Measurements from ENCODE around the gene TCF4. TPM values are rescaled to one million over a fixed set of nuclear protein-coding genes. Genes with fewer than 3 reads are reported as not detected.

TCF4 gene
- total RNA-seq, 1 experiment from 2014 or later = 143 TPM

- no peak overlapping the region for H3K27ac ChIP-seq (ENCODE audit: low read depth, low read length, poor library complexity, severe bottlenecking)
- TF ChIP-seq EZH2 (IDR thresholded peaks at IDR 0.05; ENCODE audit: borderline replicate concordance, low read depth, low read length, poor library complexity, severe bottlenecking) (no peak), CTCF (conservative IDR thresholded peaks at IDR 0.05; ENCODE audit: low read depth, low read length) (no peak)
- ChIA-PET POLR2A (ENCODE audit: low non-redundant PET) (no interaction called here), CTCF (no interaction called here)
- no peak for DNase-seq (ENCODE audit: low spot score)
- H3K4me1 ChIP-seq (ENCODE audit: insufficient read depth, low read length, poor library complexity, severe bottlenecking) = peaks cover 54% of the 10 kb centered on the region
- H3K36me3 ChIP-seq (ENCODE audit: insufficient read depth, low read length, poor library complexity, severe bottlenecking) = peaks cover 20% of the 10 kb centered on the region
- H3K27me3 ChIP-seq (replicated peaks; ENCODE audit: insufficient read depth, low read depth, low read length, poor library complexity) = no peaks in the 10 kb centered on the region
- no peaks in the 10 kb centered on the region for H3K9me3 ChIP-seq (ENCODE audit: low read depth, low read length, poor library complexity, severe bottlenecking)
- no TSS peak for BruUV-seq (replicated peaks)
- no peak overlapping the region for H3K4me3 ChIP-seq (ENCODE audit: low read depth, low read length, poor library complexity, severe bottlenecking)
- intact Hi-C loops (cut with micrococcal nuclease; ENCODE audit: unreplicated experiment) = loop anchor here (5.0 to 10.0 kb wide), 2 partner anchors 83 to 615 kb away; no protein-coding TSS in a partner anchor
Observed at GRCh38 chr18:55239740-55240139, 348.3 kb downstream of the TCF4 start.

GRCh38 chr18:55237660-55238059 is 350.3 kb downstream of the TCF4 start:
- intact Hi-C loops (cut with micrococcal nuclease; ENCODE audit: unreplicated experiment) = loop anchor here (5.0 to 10.0 kb wide), 2 partner anchors 85 to 617 kb away; no protein-coding TSS in a partner anchor
- H3K4me1 ChIP-seq (ENCODE audit: insufficient read depth, low read length, poor library complexity, severe bottlenecking) = peaks cover 44% of the 10 kb centered on the region
- no peak for TF ChIP-seq CTCF (conservative IDR thresholded peaks at IDR 0.05; ENCODE audit: low read depth, low read length)
- TF ChIP-seq EZH2 (IDR thresholded peaks at IDR 0.05; ENCODE audit: borderline replicate concordance, low read depth, low read length, poor library complexity, severe bottlenecking) = no peak
- DNase-seq (ENCODE audit: low spot score) = no peak
- BruUV-seq (replicated peaks) = no TSS peak
- POLR2A ChIA-PET (ENCODE audit: low non-redundant PET) = no interaction called here
- H3K4me3 ChIP-seq (ENCODE audit: low read depth, low read length, poor library complexity, severe bottlenecking) = no peak overlapping the region
- H3K27ac ChIP-seq (ENCODE audit: low read depth, low read length, poor library complexity, severe bottlenecking) = no peak overlapping the region
- peaks cover 29% of the 10 kb centered on the region for H3K36me3 ChIP-seq (ENCODE audit: insufficient read depth, low read length, poor library complexity, severe bottlenecking)
- H3K9me3 ChIP-seq (ENCODE audit: low read depth, low read length, poor library complexity, severe bottlenecking) = no peaks in the 10 kb centered on the region
- CTCF ChIA-PET = no interaction called here
- no peaks in the 10 kb centered on the region for H3K27me3 ChIP-seq (replicated peaks; ENCODE audit: insufficient read depth, low read depth, low read length, poor library complexity)

- Histone ChIP-seq H3K9me3 (ENCODE audit: low read depth, low read length, poor library complexity, severe bottlenecking) (no peaks in the 10 kb centered on the region), H3K4me3 (ENCODE audit: low read depth, low read length, poor library complexity, severe bottlenecking) (no peak overlapping the region), H3K4me1 (ENCODE audit: insufficient read depth, low read length, poor library complexity, severe bottlenecking) (peaks cover 44% of the 10 kb centered on the region), H3K27ac (ENCODE audit: low read depth, low read length, poor library complexity, severe bottlenecking) (peak overlapping the region; percentile 5), H3K27me3 (replicated peaks; ENCODE audit: insufficient read depth, low read depth, low read length, poor library complexity) (no peaks in the 10 kb centered on the region), H3K36me3 (ENCODE audit: insufficient read depth, low read length, poor library complexity, severe bottlenecking) (peaks cover 37% of the 10 kb centered on the region)
- no TSS peak for BruUV-seq (replicated peaks)
- intact Hi-C loops (cut with micrococcal nuclease; ENCODE audit: unreplicated experiment) = loop anchor here (5.0 to 10.0 kb wide), 2 partner anchors 86 to 618 kb away; no protein-coding TSS in a partner anchor
- ChIA-PET CTCF (interaction anchor here (0.7 kb wide), 1 partner anchor 28 kb away, joined by 4 read pairs; no protein-coding TSS in a partner anchor), POLR2A (ENCODE audit: low non-redundant PET) (no interaction called here)
- TF ChIP-seq CTCF (conservative IDR thresholded peaks at IDR 0.05; ENCODE audit: low read depth, low read length) (no peak), EZH2 (IDR thresholded peaks at IDR 0.05; ENCODE audit: borderline replicate concordance, low read depth, low read length, poor library complexity, severe bottlenecking) (no peak)
- DNase-seq (ENCODE audit: low spot score) = peak; percentile 79
Observed at GRCh38 chr18:55236150-55236931, 351.7 kb downstream of the TCF4 start.

Measured in A673 (cell line).